ENCODE data around the gene SLC9A3. TPM values are rescaled to one million over a fixed set of nuclear protein-coding genes. Genes with fewer than 3 reads are reported as not detected.

SLC9A3 gene
- total and polyA plus RNA-seq, 2 experiments from 2014 or later, result 1.2 to 1.7 TPM

- Histone ChIP-seq H3K27ac (no peak overlapping the region), H2AFZ (no peak overlapping the region), H3K4me2 (ENCODE audit: unreplicated experiment) (no peak overlapping the region), H3K4me1 (ENCODE audit: insufficient read depth) (peaks cover 9% of the 10 kb centered on the region), H3F3A (ENCODE audit: insufficient read depth) (peaks cover 10% of the 10 kb centered on the region; the same call in 1 of the 2 replicates), H4K20me1 (ENCODE audit: insufficient read depth) (no peaks in the 10 kb centered on the region), H3K4me3 (no peak overlapping the region), H3K36me3 (ENCODE audit: low read depth) (no peaks in the 10 kb centered on the region), H3K79me2 (ENCODE audit: insufficient read depth) (peaks cover 34% of the 10 kb centered on the region), H3K9me2 (ENCODE audit: insufficient read depth) (no peaks in the 10 kb centered on the region), H3K9ac (no peak overlapping the region), H3K27me3 (replicated peaks; ENCODE audit: insufficient read depth) (no peaks in the 10 kb centered on the region), H3K9me3 (ENCODE audit: low read depth) (no peaks in the 10 kb centered on the region)
- in situ Hi-C loops (cut with MboI), result no loop called here
- TF ChIP-seq EZH2 (IDR thresholded peaks at IDR 0.05; ENCODE audit: insufficient read depth, poor library complexity, severe bottlenecking) (no peak), EZH2phosphoT487 (IDR thresholded peaks at IDR 0.05; ENCODE audit: insufficient read depth, low read depth) (no peak)
- 55 to 56% methylated on average over 18 of the region's 18 CpGs for WGBS, 2 experiments (ENCODE audit: low coverage in 1 of 2, low lambda C conversion rate in 2 of 2, missing lambda C conversion rate in 2 of 2)
- DNase-seq, result no peak
Measured at GRCh38 chr5:440401-441201, 83.6 kb downstream of the SLC9A3 start.

GRCh38 chr5:439636-440035 lies 84.6 kb downstream of the SLC9A3 start:
- H3F3A ChIP-seq (ENCODE audit: insufficient read depth), result peaks cover 10% of the 10 kb centered on the region; the same call in 1 of the 2 replicates
- WGBS, 2 experiments (ENCODE audit: low coverage in 1 of 2, low lambda C conversion rate in 2 of 2, missing lambda C conversion rate in 2 of 2), result 68 to 70% methylated on average over 14 of the region's 14 CpGs
- H2AFZ ChIP-seq, result no peak overlapping the region
- H3K36me3 ChIP-seq (ENCODE audit: low read depth), result no peaks in the 10 kb centered on the region
- H3K79me2 ChIP-seq (ENCODE audit: insufficient read depth), result peaks cover 25% of the 10 kb centered on the region
- H3K4me3 ChIP-seq, result no peak overlapping the region
- DNase-seq, result no peak
- no peaks in the 10 kb centered on the region for H3K9me2 ChIP-seq (ENCODE audit: insufficient read depth)
- no peak overlapping the region for H3K27ac ChIP-seq
- H4K20me1 ChIP-seq (ENCODE audit: insufficient read depth), result no peaks in the 10 kb centered on the region
- TF ChIP-seq EZH2 (IDR thresholded peaks at IDR 0.05; ENCODE audit: insufficient read depth, poor library complexity, severe bottlenecking) (no peak), EZH2phosphoT487 (IDR thresholded peaks at IDR 0.05; ENCODE audit: insufficient read depth, low read depth) (no peak)
- H3K4me1 ChIP-seq (ENCODE audit: insufficient read depth), result peaks cover 9% of the 10 kb centered on the region
- no peaks in the 10 kb centered on the region for H3K9me3 ChIP-seq (ENCODE audit: low read depth)
- in situ Hi-C loops (cut with MboI), result loop anchor here (10.0 kb wide), 1 partner anchor 125 kb away; no protein-coding TSS in a partner anchor
- H3K27me3 ChIP-seq (replicated peaks; ENCODE audit: insufficient read depth), result no peaks in the 10 kb centered on the region
- H3K4me2 ChIP-seq (ENCODE audit: unreplicated experiment), result no peak overlapping the region
- no peak overlapping the region for H3K9ac ChIP-seq

- DNase-seq, result no peak
- H2AFZ ChIP-seq, result no peak overlapping the region
- TF ChIP-seq EZH2phosphoT487 (IDR thresholded peaks at IDR 0.05; ENCODE audit: insufficient read depth, low read depth) (no peak), EZH2 (IDR thresholded peaks at IDR 0.05; ENCODE audit: insufficient read depth, poor library complexity, severe bottlenecking) (no peak)
- H3K4me1 ChIP-seq (ENCODE audit: insufficient read depth), result peaks cover 7% of the 10 kb centered on the region
- in situ Hi-C loops (cut with MboI), result loop anchor here (10.0 kb wide), 1 partner anchor 124 kb away; no protein-coding TSS in a partner anchor
- no peaks in the 10 kb centered on the region for H4K20me1 ChIP-seq (ENCODE audit: insufficient read depth)
- no peaks in the 10 kb centered on the region for H3K36me3 ChIP-seq (ENCODE audit: low read depth)
- H3K4me2 ChIP-seq (ENCODE audit: unreplicated experiment), result no peak overlapping the region
- peaks cover 10% of the 10 kb centered on the region; the same call in 1 of the 2 replicates for H3F3A ChIP-seq (ENCODE audit: insufficient read depth)
- no peaks in the 10 kb centered on the region for H3K9me2 ChIP-seq (ENCODE audit: insufficient read depth)
- no peaks in the 10 kb centered on the region for H3K27me3 ChIP-seq (replicated peaks; ENCODE audit: insufficient read depth)
- no peak overlapping the region for H3K4me3 ChIP-seq
- no peak overlapping the region for H3K9ac ChIP-seq
- H3K9me3 ChIP-seq (ENCODE audit: low read depth), result no peaks in the 10 kb centered on the region
- WGBS, 2 experiments (ENCODE audit: low coverage in 1 of 2, low lambda C conversion rate in 2 of 2, missing lambda C conversion rate in 2 of 2), result 76 to 80% methylated on average over 8 of the region's 8 CpGs
- H3K27ac ChIP-seq, result no peak overlapping the region
- peaks cover 20% of the 10 kb centered on the region for H3K79me2 ChIP-seq (ENCODE audit: insufficient read depth)
Measured at GRCh38 chr5:439181-439580, 85.1 kb downstream of the SLC9A3 start.

- H3K4me1 ChIP-seq (ENCODE audit: insufficient read depth), result peaks cover 6% of the 10 kb centered on the region
- H3K27me3 ChIP-seq (replicated peaks; ENCODE audit: insufficient read depth), result no peaks in the 10 kb centered on the region
- no peak overlapping the region for H3K4me2 ChIP-seq (ENCODE audit: unreplicated experiment)
- H3K9ac ChIP-seq, result no peak overlapping the region
- H3F3A ChIP-seq (ENCODE audit: insufficient read depth), result peaks cover 10% of the 10 kb centered on the region; the same call in 1 of the 2 replicates
- 76 to 79% methylated on average over 13 to 14 of the region's 14 CpGs for WGBS, 2 experiments (ENCODE audit: low coverage in 1 of 2, low lambda C conversion rate in 2 of 2, missing lambda C conversion rate in 2 of 2)
- H3K36me3 ChIP-seq (ENCODE audit: low read depth), result no peaks in the 10 kb centered on the region
- no peak overlapping the region for H2AFZ ChIP-seq
- TF ChIP-seq EZH2phosphoT487 (IDR thresholded peaks at IDR 0.05; ENCODE audit: insufficient read depth, low read depth) (no peak), EZH2 (IDR thresholded peaks at IDR 0.05; ENCODE audit: insufficient read depth, poor library complexity, severe bottlenecking) (no peak)
- no peaks in the 10 kb centered on the region for H3K9me2 ChIP-seq (ENCODE audit: insufficient read depth)
- H3K27ac ChIP-seq, result no peak overlapping the region
- H3K9me3 ChIP-seq (ENCODE audit: low read depth), result no peaks in the 10 kb centered on the region
- no peak overlapping the region for H3K4me3 ChIP-seq
- in situ Hi-C loops (cut with MboI), result loop anchor here (10.0 kb wide), 1 partner anchor 124 kb away; no protein-coding TSS in a partner anchor
- peaks cover 14% of the 10 kb centered on the region for H3K79me2 ChIP-seq (ENCODE audit: insufficient read depth)
- no peaks in the 10 kb centered on the region for H4K20me1 ChIP-seq (ENCODE audit: insufficient read depth)
- no peak for DNase-seq
Measured at GRCh38 chr5:438481-438981, 85.7 kb downstream of the SLC9A3 start.

Data from GM23248 (cell line).